Stimulated activated CD4-positive, alpha-beta T cell treated with anti-CD3 and anti-CD28 coated beads, Interleukin-12 subunit alpha, Interleukin-12 subunit beta, amount 100 ng/mL, for 48 hours (primary cell): ENCODE measurements around the gene TEN1.
"Not testable (repeated sequence)": the region's sequence is repeated elsewhere in the genome, so short reads cannot be mapped to it uniquely, and the experiment has no call there.

ENCODE experiments used
- DNase-seq, 3 donors: peaks; one replicate each; pipeline ENCODE4 v3.0.0-alpha.2; 2020; ENCODE audit warnings: low read depth in 2 of 3, low spot score in 1 of 3

TEN1 gene

GRCh38 chr17:76024353-76024752 lies 45.3 kb downstream of the TEN1 start:
- DNase-seq = no peak

DNA sequence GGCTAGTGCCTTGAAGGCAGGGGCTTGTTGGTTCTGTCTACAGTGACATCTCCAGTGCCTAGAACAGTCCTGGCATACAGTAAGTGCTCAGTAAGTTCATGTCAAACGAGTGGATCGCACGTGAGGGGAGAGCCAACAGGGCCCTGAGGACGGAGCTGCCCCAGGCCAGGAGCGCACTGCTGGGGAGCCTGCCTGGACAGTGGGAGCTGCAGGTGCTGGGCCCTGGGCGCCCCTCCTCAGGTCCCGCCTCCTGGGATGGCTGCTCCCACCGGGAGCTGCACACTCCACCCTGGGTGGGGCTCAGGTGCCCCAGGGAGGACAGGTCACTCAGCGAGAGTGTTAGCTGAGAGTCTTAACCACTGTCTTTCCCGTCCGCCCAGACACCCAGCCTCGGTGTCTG lies 46.3 kb downstream of the TEN1 start:
- no peak for DNase-seq

- DNase-seq = no peak
These were observed 47.7 kb downstream of the TEN1 start for GRCh38 chr17:76026714-76027158.

DNA sequence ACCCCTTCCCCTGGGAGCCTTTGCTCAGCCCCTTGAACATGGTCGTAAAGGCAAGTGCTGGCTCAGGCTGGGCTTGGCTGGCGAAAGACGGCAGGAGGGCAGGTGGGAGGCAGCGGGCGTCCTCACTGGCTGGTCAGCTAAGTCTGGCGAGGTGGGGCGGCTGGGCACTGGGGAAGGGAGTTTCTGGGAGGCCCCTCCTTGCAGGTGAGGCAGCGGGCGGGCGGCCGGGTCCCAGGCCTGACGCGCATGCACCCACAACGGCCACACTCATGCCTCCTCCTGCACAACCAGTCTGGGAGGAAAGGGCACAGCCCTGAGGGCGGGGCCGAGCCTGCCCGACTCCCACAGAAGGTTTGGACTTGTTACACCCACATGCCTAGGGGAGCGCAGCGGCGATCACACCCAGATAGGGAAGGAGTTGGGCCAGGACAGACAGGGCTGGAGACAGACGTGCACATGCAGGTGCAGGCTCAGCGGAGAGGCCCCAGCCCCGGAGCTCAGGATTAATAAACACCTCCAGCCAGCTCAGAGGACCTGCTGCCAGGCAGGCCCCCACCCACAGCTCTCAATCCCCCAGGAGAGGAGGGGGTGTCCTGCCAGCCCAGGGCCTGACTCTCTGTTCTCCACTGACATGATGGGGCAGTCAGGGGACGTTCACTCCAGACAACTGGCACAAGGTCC lies 48.3 kb downstream of the TEN1 start, which contains the start of gene EVPL:
EVPL (minus strand) TSS at position 148 of the 681 bp plus-strand sequence; CDS start at position 40, 108 bp downstream.
- no peak for DNase-seq

GRCh38 chr17:76032073-76032779 lies 53.2 kb downstream of the TEN1 start:
- DNase-seq = no peak

- DNase-seq = no peak
These were observed 53.7 kb downstream of the TEN1 start for GRCh38 chr17:76032780-76033108.

DNA sequence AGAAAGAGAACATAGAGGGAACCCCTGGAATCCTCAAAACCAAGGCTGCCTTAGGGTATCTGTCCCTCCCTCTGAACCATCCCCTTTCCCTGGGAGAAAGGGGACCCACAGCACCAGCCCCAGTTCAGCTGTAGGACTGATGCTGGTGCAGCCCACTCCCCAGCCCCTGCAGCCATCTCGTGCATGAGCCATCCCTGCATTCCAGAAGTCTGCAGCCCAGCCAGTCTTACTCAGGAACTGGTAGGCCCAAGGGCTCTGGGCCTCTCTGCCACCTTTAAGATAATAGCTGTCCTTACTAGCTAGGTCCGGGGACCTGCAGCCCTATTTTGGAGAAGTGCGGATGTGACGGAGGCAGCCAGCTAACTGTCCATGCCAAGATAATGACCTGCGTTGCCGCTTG lies 54.1 kb downstream of the TEN1 start:
- no peak for DNase-seq

DNA sequence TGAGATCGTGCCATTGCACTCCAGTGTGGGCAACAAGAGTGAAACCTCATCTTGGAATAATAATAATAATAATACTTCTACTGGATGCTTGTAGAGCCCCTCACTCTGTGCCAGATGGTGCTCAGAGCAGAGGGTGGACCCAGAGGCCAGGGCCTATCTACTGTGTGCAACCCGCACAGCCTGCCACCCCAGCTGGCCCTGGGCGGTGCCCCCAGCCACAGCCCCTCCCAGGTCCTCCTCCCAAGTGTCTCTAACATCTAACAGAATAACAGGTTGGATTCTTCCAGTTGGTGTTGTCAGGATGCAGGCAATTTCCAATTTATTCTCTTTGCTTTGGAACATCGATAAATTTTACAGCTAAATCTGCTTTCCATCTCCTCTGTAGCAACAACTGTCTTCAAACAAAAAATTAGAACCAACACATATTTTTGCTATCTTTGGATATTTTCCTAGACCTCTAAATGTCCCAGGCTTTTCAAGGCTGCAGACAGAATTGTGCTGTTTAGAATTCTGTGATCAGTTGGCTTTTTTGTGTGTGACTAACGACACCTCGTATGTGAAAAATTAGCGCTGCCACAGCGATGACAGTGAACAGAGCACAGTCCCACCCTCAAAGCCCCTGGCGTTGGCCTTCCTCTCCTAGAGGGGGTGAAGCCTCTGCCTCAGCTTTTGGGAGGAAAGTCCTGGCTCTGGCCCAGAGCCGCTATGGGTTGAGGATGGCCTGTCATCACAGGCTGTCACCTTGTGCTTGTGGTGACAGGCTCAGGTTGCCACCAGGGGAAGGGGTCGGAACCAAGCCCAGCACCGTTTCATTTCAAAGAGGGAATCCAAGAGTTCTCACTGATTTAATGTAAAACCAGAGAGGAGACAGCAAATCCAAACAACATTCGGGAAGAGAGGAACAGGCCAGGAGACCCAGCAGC lies 55.6 kb downstream of the TEN1 start:
- no peak for DNase-seq

GRCh38 chr17:76036497-76037261 lies 57.6 kb downstream of the TEN1 start:
- no peak for DNase-seq

GRCh38 chr17:76038050-76038449 lies 59.0 kb downstream of the TEN1 start:
- DNase-seq = no peak

- no peak for DNase-seq
These were observed 60.1 kb downstream of the TEN1 start for GRCh38 chr17:76039121-76039520.

DNA sequence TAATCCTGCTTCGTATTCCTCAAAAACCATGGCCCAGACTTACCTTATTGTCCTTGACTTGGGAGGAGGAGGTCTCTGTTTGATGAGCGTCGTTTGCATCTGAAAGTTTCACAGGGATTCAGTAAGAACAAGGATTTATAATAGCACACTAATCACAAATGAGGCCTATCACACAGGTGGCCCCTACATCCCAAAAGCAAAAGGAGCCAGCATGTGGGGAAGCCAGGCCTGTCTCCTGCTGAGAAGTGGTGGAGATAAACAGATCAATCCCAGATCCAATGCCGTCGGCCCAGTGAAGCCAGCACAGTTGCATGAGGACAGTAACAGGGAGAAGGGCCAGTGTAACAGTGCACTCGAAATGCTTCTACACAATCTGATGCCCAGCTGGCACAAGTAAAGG lies 61.3 kb downstream of the TEN1 start:
- no peak for DNase-seq

DNA sequence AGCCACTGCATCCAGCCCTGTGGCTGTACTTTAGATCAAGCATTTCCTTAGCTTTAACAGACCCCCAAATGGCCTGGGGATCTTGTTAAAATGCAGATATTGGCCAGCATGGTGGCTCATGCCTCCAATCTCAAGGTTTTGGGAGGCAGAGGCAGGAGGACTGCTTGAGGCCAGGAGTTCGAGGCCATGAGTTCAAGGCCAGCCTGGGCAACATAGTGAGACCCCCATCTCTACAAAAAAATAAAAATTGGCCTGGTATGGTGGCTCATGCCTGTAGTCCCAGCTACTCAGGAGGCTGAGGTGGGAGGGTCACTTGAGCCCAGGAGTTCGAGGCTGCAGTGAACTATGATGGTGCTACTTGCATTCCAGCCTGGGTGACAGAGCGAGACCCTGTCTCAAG lies 63.8 kb downstream of the TEN1 start:
- DNase-seq = not testable (repeated sequence)

DNA sequence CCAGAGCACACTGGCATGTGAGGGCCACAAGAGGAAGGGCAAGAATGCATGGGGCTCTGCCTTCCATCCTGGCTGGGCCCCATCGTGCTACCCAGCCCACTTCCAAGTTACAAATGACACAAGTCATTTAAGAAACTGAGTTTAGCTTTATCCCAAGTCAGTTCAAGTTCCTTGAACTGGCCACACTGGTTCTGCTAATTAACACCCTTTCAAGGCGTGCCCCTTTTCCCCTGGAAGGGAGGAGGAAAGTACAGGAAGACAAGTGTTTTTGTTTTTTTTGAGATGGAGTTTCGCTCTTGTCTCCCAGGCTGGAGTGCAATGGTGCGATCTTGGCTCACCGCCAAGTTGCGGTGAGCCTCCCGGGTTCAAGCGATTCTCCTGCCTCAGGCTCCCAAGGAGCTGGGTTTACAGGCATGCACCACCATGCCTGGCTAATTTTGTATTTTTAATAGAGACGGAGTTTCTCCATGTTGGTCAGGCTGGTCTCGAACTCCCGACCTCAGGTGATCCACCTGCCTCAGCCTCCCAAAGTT lies 65.5 kb downstream of the TEN1 start:
- DNase-seq = not testable (repeated sequence)

DNA sequence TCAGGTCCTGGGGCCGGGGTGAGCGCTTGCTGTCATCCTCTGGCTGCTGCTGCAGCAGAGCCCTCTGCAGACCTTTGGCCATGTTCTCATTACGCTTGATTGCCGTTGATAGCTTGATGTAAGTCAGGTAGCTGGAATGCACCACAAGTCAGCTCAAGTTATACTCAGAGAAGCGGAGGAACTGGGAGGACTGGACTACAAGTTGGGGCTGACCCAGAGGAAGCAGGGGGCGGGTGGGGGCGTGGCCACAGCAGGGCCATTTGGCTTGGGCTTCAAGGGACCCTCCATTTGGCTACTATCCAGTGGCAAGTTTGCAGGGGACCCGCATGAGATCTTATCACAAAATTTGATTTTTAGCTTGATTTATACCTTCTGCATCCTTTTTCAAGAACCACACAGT lies 67.0 kb downstream of the TEN1 start:
- no peak for DNase-seq

DNA sequence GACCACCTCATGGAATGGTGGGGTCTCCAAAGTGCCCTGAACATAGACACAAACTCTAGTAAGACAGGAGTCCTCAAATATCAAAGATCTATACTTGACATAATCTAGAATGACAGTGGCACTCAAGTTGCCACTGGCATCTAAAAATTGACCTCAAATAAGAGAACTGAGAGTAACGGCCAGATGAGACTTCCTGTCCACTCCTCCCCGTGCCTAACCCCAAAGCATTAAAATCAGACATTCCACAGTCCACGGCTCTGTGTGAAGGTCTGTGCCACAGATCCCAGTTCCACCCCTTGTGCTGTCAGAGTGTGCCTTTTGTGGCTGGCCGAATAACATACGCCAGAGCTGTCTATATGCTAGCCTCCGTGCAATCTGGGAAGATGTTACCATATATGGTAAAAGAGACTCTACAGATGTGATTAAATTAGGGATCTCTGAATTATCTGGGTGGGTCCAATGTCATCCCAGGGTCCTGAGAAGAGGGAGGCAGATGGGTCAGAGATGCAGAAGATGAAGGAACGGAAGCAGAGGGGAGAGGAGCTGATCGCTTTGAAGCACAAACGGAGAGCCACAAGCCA lies 69.1 kb downstream of the TEN1 start:
- no peak for DNase-seq

GRCh38 chr17:76048711-76049110 lies 69.7 kb downstream of the TEN1 start:
- DNase-seq = no peak

GRCh38 chr17:76049239-76049638 lies 70.2 kb downstream of the TEN1 start:
- DNase-seq = no peak

GRCh38 chr17:76049836-76050537 lies 70.9 kb downstream of the TEN1 start:
- DNase-seq = no peak
